GM12873 (cell line): ENCODE data around the gene CEP128.

Experiments
- TF ChIP-seq, protein P1 (sequence below): IDR thresholded peaks from 2 replicates; pipeline ENCODE4 v1.5.1; 2012; ENCODE audit warnings: low read depth, mild to moderate bottlenecking, moderate library complexity, low read length, control low read depth; ENCODE audit not compliant: insufficient read depth; ENCODE audit errors: missing control alignments

CEP128 gene

DNA sequence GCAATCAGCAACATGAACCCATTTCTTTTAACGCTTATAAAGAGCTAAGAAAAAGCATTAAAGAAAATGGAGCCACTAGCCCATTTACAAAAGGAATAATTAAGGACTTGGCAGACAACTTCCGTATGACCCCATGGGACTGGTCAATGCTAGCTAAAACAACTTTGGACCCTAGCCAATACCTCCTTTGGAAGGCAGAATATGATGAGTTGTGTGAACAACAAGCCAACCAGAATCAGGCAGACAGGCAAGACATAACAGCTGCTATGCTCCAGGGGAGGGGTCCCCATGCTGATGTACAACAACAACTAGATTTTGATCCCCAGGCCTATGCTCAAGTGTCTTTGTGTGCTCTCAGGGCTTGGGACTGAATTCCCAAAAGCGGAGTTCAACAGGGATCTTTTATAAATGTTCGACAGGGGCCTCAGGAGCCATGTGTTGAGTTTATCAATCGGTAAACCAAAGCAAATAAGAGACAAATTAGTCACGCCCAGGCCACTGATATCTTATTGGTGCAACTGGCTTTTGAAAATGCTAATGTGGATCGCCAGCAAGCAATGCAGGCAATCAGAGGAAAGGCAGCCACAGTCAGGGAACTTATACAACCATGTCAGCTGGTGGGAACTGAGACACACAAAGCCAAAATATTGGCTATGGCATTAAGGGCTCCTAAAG is 475.9 kb downstream of the CEP128 start:
- TF ChIP-seq, protein P1, sequence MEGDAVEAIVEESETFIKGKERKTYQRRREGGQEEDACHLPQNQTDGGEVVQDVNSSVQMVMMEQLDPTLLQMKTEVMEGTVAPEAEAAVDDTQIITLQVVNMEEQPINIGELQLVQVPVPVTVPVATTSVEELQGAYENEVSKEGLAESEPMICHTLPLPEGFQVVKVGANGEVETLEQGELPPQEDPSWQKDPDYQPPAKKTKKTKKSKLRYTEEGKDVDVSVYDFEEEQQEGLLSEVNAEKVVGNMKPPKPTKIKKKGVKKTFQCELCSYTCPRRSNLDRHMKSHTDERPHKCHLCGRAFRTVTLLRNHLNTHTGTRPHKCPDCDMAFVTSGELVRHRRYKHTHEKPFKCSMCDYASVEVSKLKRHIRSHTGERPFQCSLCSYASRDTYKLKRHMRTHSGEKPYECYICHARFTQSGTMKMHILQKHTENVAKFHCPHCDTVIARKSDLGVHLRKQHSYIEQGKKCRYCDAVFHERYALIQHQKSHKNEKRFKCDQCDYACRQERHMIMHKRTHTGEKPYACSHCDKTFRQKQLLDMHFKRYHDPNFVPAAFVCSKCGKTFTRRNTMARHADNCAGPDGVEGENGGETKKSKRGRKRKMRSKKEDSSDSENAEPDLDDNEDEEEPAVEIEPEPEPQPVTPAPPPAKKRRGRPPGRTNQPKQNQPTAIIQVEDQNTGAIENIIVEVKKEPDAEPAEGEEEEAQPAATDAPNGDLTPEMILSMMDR: no peak

DNA sequence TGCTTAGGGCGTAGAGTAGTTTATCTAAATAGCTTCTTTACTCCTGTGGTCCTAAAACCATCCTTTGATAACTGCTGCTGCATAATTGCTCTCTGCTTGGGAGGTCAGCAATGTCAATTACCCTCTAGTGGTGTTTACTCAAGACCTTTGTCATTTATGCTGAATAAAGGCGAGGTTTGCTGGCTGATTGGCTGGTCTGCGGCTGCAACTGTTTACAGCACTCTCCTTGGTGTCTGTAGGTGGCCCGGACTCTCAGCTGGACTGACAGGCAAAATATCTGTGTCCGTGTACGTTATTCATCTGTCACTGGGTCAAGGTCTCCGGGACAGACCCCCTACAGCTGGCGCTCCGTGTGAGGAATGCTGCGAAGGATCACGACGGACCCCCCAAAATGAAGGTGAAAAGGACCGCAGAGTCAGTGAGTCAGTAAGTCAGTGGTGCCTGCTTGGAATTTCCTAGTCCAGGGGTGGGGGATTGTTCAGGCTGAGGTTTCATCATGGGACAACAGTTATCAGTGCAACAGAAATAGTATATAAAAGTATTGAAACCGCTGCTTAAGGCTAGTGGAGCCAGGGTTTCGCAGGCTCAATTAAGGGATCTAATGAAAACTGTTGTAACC is 476.9 kb downstream of the CEP128 start:
- TF ChIP-seq, protein P1: no peak

DNA sequence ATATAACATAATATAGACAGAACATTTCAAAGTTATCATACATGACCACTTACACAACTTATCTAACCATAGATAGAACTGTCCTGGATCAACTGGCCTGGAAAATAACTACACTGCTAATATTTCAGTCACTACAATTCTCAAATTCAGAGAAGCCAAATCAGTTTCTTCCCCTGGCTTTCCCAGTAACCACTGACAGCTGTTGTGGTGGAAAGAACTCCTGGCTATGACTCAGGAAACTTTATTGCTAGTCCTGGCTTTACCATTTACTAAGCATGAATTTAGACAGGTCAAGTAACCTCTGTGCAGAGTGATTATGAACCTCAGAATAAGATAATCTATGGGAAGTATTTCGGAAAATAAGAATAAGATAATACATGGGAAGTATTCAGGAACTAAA is 485.3 kb downstream of the CEP128 start:
- TF ChIP-seq, protein P1: no peak

DNA sequence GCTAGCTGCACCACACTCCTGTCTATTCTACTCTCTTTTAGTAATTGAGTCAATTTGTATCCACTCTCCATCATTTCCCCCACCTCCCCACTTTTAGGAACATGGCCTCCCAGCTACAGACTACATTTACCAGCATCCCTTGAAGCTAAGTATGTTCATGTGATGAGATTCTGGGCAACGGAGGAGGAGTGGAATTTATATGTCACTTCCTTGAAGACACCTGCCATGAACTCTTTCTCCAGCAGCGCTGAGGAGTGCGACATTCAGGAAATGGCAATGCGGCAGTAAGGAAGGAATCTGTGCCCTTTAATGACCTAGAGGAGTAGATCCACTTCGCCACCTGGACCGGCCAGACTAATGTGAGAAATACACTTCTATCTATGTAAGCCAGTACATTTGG is 486.5 kb downstream of the CEP128 start:
- TF ChIP-seq, protein P1: no peak

DNA sequence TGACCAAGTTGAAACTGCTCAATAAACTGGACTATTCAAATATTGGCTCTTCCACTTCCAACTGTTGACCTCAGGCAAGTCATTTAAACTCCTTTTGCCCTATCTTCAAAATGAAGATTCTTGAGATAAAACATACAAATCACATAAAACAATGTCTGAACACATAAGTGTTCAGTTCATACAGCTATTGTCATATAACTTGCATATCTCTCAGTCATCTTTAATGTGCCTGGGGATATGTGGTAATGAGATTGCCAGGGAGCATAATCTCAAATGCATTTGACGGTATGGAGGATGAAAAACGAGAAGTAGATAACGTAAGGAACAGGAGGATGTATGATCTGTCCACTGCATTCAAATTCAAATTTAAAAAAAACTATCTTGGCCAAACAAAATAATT is 493.3 kb downstream of the CEP128 start:
- TF ChIP-seq, protein P1: no peak

DNA sequence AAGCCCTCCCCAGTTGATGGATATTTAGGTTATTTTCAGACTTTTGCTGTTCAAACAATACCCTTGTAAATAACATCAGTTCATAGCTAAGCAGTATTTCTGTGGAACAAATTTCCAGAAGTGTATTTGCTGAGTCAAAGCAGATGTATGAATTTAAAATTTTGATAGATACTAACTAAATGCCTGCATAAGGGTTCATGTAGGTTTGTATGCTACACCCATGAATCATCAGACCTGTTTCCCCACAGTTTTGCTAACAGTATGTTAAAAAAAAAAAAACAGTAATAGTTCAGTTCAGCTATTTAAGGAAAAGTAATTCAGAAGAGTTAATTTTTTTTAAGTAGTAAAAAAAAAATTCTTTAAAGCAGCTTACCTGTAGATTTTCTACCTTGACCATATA is 494.1 kb downstream of the CEP128 start:
- TF ChIP-seq, protein P1: no peak
